ENCODE results near the gene SOX10. TPM values are rescaled to one million over a fixed set of nuclear protein-coding genes. Genes with fewer than 3 reads are reported as not detected.

Gene SOX10
- not detected for total RNA-seq
- long read RNA-seq, partial matches to known transcripts, result 1 of 1 reads
- long read RNA-seq, other reads (novel, unspliced or antisense), result 0 of 1 reads

- DNase-seq (ENCODE audit: low spot score), result no peak
Observed at GRCh38 chr22:37983860-37984791, at the start of gene SOX10. Gene SOX10, minus strand, starts transcription at chr22:37984555. Its CDS starts 771 bp downstream, at chr22:37983784.

- no peak for DNase-seq (ENCODE audit: low spot score)
Observed at GRCh38 chr22:38033522-38034277, 49.3 kb upstream of the SOX10 start.

- no peak for DNase-seq (ENCODE audit: low spot score)
Observed at GRCh38 chr22:38032681-38033521, 48.5 kb upstream of the SOX10 start.

GRCh38 chr22:38031491-38031890 lies 47.1 kb upstream of the SOX10 start:
- no peak for DNase-seq (ENCODE audit: low spot score)

- DNase-seq (ENCODE audit: low spot score), result no peak
Observed at GRCh38 chr22:38030311-38031133, 46.2 kb upstream of the SOX10 start.

GRCh38 chr22:38029901-38030300 lies 45.5 kb upstream of the SOX10 start:
- no peak for DNase-seq (ENCODE audit: low spot score)

- no peak for DNase-seq (ENCODE audit: low spot score)
Observed at GRCh38 chr22:38029370-38029769, 45.0 kb upstream of the SOX10 start.

GRCh38 chr22:38028344-38029130 lies 44.2 kb upstream of the SOX10 start:
- DNase-seq (ENCODE audit: low spot score), result no peak

- no peak for DNase-seq (ENCODE audit: low spot score)
Observed at GRCh38 chr22:38027487-38027886, 43.1 kb upstream of the SOX10 start.

- DNase-seq (ENCODE audit: low spot score), result no peak
Observed at GRCh38 chr22:38026130-38027111, 42.1 kb upstream of the SOX10 start.

- no peak for DNase-seq (ENCODE audit: low spot score)
Observed at GRCh38 chr22:38025514-38025913, 41.2 kb upstream of the SOX10 start.

GRCh38 chr22:38023045-38023444 lies 38.7 kb upstream of the SOX10 start:
- no peak for DNase-seq (ENCODE audit: low spot score)

- DNase-seq (ENCODE audit: low spot score), result no peak
Observed at GRCh38 chr22:38021206-38021605, 36.9 kb upstream of the SOX10 start.

GRCh38 chr22:38018938-38019827 lies 34.8 kb upstream of the SOX10 start:
- DNase-seq (ENCODE audit: low spot score), result no peak

- no peak for DNase-seq (ENCODE audit: low spot score)
Observed at GRCh38 chr22:38017939-38018885, 33.9 kb upstream of the SOX10 start.

Data from mesenteric fat pad (tissue), 1 donor.